SH-SY5Y (cell line): ENCODE measurements around the gene ULK4.

Experiments used
- GATA2 ChIP-seq: IDR thresholded peaks from 2 replicates; pipeline ENCODE4 v1.6.1; 2011; ENCODE audit warnings: mild to moderate bottlenecking, low read depth, low read length
- GATA3 ChIP-seq: IDR thresholded peaks from 2 replicates; pipeline ENCODE4 v1.6.1; 2011; ENCODE audit warnings: low read depth, mild to moderate bottlenecking, low read length, moderate library complexity

ULK4 gene

DNA sequence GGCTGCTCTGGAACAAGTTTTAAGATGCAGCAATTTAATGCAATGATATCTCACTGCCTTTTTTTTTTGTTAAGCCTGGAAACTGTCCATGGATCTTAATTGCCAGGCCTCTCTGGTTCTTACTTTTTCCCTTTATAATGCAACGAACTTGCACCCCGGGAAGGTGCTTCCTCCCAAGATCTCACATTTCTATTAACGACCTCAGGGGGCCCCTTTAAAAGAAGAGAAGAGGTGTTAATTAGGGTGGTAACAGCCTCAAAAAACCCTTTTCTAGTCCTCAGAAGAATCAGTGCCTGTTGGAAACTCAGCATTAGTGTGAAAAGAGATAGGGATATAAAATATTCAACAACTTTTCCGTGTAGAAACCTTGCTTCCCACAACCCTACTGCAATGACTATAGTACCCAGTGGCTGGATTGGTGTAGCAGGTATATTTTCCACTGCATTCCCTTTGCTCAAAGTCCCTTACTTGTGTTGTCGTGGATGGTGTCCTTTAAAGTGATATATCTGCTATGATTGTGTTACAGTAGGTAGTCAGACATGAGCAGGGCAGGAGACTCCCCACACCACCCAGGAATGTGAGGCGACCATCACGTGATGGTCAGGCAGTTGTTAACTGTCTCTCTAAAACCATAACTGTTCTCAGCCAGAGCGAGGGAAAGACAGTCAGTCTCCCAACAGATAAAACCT lies 640.8 kb downstream of the ULK4 start:
- TF ChIP-seq GATA2 (no peak), GATA3 (no peak)

DNA sequence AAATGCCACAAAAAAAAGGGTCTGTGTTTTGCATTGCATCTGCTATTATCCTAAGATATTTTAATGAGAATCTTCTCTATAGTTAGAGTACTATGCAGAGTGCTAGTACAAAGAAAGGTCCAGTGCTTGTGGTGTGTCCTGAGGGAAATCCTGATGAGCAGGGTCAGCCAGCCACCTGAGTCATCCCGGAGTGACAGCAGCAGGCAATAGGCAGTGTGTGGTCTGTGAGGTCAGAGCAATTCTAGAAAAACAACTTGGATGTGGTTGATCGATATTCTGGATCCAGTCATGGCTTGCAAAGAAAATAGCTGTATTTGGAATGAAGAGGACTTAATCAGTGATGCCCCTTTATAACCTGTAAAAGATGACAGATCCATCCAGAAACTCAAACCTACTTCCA lies 643.4 kb downstream of the ULK4 start:
- no peak for TF ChIP-seq GATA2
- no peak for TF ChIP-seq GATA3

- no peak for TF ChIP-seq GATA3
- TF ChIP-seq GATA2 = no peak
Observed at GRCh38 chr3:41317718-41318117, 644.2 kb downstream of the ULK4 start.

GRCh38 chr3:41317298-41317697 lies 644.6 kb downstream of the ULK4 start:
- TF ChIP-seq GATA2 = no peak
- TF ChIP-seq GATA3 = no peak

DNA sequence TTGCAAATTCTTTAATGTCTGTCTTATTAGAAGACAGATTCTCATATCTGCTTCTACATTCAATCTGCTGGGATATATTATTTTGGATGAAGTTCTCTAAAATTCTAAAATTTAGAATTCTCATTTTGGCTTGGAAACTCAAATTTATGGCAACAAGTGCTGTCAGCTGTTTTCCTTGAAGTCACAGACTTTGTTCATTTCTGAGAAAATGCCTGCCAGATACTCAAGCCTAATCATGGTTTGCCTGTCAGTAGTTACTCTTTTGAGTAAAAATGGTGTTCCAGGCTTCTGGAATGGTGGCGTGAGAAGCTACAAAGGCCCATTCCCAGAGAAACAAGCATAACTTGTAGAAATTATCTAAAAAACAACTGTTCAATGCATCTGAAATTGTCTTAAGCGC lies 646.8 kb downstream of the ULK4 start:
- TF ChIP-seq GATA3 = no peak
- no peak for TF ChIP-seq GATA2

DNA sequence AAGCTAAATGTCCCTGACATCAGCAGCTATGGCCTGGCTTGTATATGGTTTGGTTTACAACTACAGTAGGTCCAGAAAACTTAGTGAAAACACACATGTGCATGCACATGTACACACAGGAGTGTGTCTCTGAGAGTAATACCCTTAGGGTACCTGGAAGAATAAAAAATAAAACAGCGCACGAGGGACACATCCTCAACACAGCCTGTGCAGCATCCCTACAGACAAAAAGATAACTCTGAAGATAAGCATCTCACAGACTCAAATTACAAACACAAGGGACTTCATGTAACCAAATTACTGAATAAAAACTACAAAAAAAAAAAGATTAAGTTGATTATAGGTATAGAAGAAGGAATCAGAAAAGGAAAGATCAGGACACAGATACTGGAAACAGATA lies 653.8 kb downstream of the ULK4 start:
- peak; percentile 98 for TF ChIP-seq GATA3
- peak; percentile 84; the same call in 1 of the 2 replicates for TF ChIP-seq GATA2

DNA sequence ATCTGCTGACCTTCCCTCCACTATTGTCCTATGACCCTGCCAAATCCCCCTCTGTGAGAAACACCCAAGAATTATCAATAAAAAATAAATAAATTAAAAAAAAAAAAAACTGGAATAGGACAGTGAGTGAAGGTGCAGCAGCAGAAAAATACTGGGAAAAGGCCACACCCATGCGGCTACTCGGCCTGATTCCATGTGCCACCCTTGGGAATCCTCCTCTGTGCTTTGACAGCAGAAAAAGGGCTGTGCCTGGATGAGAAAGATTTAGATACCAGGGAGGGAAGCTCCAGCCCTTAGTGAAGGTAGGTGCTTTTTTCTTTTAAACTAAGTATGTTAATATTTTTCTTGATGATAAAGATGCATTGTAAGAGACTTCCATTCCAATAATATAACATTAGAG lies 654.8 kb downstream of the ULK4 start:
- TF ChIP-seq GATA3 (no peak), GATA2 (no peak)

DNA sequence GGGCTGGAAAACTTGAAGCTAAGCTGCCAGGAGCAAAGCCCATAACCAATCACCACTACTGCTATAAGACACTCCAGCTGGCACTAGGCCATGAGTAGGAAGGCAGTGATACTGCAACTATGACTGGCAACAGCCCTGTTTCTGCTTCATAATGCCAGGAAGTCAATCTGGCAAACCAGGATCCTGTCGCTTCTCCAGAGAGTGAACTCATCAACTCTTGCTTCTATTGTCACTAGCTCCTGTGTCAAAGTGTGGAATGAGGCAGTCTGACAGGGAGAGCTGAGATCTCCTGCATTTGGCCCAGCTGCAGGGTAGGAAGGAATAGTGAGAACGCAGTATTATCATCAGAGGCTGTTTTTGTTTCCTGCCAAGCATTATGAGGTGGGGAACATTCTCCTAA lies 657.3 kb downstream of the ULK4 start:
- TF ChIP-seq GATA3 = no peak
- TF ChIP-seq GATA2 = no peak

GRCh38 chr3:41302295-41302694 lies 659.6 kb downstream of the ULK4 start:
- TF ChIP-seq GATA2 = no peak
- no peak for TF ChIP-seq GATA3

DNA sequence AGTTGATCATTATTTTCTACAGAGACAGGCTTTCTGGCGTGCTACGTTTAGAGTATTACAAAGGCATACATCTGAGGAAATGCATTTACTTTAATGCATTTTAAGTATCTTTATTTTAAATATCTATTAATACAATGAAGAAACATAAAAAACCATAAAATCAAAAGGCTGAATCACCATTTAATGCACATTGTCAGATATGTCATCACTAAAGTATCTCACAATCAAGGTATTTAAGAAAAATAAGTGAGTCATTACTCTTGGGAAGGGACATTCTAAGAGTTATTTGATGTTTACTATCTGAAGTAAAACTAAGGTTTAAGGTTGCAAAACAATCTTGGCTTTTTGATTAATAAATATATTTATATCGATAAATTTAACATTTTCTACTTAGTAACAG lies 660.4 kb downstream of the ULK4 start:
- TF ChIP-seq GATA3 (no peak), GATA2 (no peak)

GRCh38 chr3:41299036-41299435 lies 662.9 kb downstream of the ULK4 start:
- TF ChIP-seq GATA2 (no peak), GATA3 (no peak)

DNA sequence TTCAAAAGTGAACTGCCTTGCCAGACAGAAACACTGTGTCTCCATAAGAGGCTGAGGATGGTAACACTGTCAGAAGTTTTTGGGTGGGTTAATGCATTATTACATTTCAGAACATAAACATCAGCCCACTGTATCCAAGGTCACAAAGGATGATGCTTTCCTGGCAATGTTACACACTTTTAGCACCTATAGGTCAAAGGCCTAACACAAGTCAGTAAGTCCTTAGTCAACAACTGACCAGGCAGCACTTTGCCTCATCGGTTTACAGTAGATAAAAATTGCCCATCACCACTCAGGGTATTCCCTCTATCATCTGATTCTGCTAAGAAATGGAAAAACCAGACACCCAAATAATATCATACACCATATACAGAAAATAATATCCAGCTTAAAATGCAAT lies 664.2 kb downstream of the ULK4 start:
- no peak for TF ChIP-seq GATA3
- TF ChIP-seq GATA2 = no peak

DNA sequence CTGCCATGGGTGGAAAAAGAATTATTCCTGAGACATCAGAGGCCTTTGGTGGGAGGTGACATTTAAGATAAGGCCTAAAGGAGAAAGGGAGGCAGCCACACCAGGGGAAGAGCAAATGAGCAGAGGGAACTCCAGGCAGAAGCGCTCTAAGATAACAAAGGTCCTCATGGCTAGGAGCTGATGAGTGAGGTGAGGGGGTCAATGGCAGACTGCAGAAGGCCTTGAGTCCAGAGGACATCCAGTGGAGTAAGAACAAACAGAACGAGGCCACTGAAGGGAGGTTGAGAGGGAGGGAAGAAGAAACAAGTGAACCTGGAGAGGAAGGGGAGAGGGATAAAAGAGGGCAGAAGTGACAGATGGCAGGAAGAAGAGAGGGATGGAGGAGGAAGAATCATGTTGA lies 665.3 kb downstream of the ULK4 start:
- TF ChIP-seq GATA3 (no peak), GATA2 (no peak)

DNA sequence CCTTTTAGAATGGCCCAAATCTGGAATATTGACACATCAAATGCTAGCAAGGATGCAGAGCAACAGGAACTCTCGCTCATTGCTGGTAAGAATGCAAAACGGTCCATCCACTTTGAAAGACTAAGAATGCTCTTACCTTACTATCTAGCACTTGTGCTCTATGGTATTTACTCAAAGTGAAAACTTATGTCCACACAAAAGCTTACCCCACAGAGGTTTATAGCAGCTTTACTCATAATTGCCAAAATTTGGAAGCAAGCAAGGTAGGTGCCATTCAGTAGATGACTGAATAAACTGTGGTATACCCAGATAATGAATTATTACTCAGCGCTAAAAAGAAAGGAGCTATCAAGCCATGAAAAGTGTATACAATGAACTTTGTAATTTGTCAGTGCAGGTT lies 666.2 kb downstream of the ULK4 start:
- no peak for TF ChIP-seq GATA2
- no peak for TF ChIP-seq GATA3

DNA sequence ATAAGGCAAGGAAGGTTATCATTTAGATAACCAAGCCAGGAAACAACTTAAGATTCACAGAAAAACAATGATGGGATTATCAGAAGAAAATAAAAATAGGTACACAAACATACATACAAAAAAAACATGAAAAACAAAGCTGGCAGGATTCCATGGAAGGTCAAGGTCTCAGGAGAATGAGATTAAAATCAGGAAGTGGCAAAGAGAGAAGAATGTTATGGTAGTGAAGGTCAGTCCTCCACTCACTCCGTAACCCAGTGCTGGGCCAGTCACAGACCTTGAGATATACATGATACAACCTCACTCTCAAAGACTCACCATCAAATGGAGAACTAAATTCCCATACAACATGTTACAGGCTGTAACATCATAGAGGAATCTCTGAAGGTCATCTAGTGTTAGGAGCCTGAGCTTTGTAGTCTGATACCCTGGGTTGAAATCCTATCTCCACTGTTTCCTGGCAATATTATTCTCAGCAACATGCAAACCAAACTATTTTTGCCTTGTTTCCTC lies 668.7 kb downstream of the ULK4 start:
- TF ChIP-seq GATA2 (no peak), GATA3 (no peak)

- TF ChIP-seq GATA2 = no peak
- TF ChIP-seq GATA3 = no peak
Observed at GRCh38 chr3:41290736-41291135, 671.2 kb downstream of the ULK4 start.
